Subcutaneous abdominal adipose tissue (tissue), 5 donors: ENCODE results near the gene ATG16L1.
"Not testable (repeated sequence)": the region's sequence is repeated elsewhere in the genome, so short reads cannot be mapped to it uniquely, and the experiment has no call there.

Experiments
- H3K27ac ChIP-seq: one replicate; pipeline ENCODE4 v1.7.0; 2013; ENCODE audit warnings: low read depth, mild to moderate bottlenecking, inconsistent platforms, low read length, moderate library complexity
- H3K27me3 ChIP-seq, 5 donors: one replicate each; pipeline ENCODE4 v1.7.0; 2013; ENCODE audit warnings: low read length in 5 of 5, inconsistent platforms in 1 of 5; ENCODE audit not compliant: control insufficient read depth in 5 of 5, insufficient read depth in 4 of 5
- H3K36me3 ChIP-seq, 5 donors: one replicate each; pipeline ENCODE4 v1.7.0; 2013; ENCODE audit warnings: low read length in 5 of 5; ENCODE audit not compliant: control insufficient read depth in 5 of 5, insufficient read depth in 5 of 5
- H3K4me1 ChIP-seq, 5 donors: one replicate each; pipeline ENCODE4 v1.7.0; 2013; ENCODE audit warnings: low read length in 5 of 5, mild to moderate bottlenecking in 3 of 5, moderate library complexity in 1 of 5; ENCODE audit not compliant: control insufficient read depth in 5 of 5, insufficient read depth in 5 of 5
- H3K4me3 ChIP-seq, 5 donors: one replicate each; pipeline ENCODE4 v1.7.0; 2013; ENCODE audit warnings: low read length in 5 of 5, low read depth in 1 of 5
- H3K9ac ChIP-seq, 5 donors: one replicate each; pipeline ENCODE4 v1.7.0; 2013; ENCODE audit warnings: low read length in 5 of 5, mild to moderate bottlenecking in 4 of 5, moderate library complexity in 3 of 5
- H3K9me3 ChIP-seq, 5 donors: one replicate each; pipeline ENCODE4 v1.7.0; 2013; ENCODE audit warnings: low read length in 5 of 5; ENCODE audit not compliant: control insufficient read depth in 5 of 5
- donor health status: healthy.
- donor health status: healthy.
- donor health status: healthy.
- donor health status: healthy.
- donor health status: healthy.

The ATG16L1 gene

GRCh38 chr2:233336091-233336490 is 84.6 kb downstream of the ATG16L1 start:
- H3K9ac ChIP-seq, H3K4me3 ChIP-seq, H3K9me3 ChIP-seq, H3K27ac ChIP-seq, H3K36me3 ChIP-seq, H3K27me3 ChIP-seq: not testable (repeated sequence)
- H3K4me1 ChIP-seq = peaks cover 0 to 16% (median 0%) of the 10 kb centered on the region in 5 donors

- H3K4me3 ChIP-seq = no peak overlapping the region
- H3K36me3 ChIP-seq = no peaks in the 10 kb centered on the region
- peaks cover 0 to 3% (median 0%) of the 10 kb centered on the region in 5 donors for H3K9me3 ChIP-seq
- no peak overlapping the region for H3K27ac ChIP-seq
- peaks cover 0 to 9% (median 4%) of the 10 kb centered on the region in 5 donors for H3K27me3 ChIP-seq
- no peak overlapping the region for H3K9ac ChIP-seq
- peaks cover 0 to 14% (median 0%) of the 10 kb centered on the region in 5 donors for H3K4me1 ChIP-seq
Measured at GRCh38 chr2:233336541-233336940, 85.1 kb downstream of the ATG16L1 start.

GRCh38 chr2:233338046-233338445 is 86.6 kb downstream of the ATG16L1 start:
- H3K9ac ChIP-seq = no peak overlapping the region
- no peaks in the 10 kb centered on the region for H3K36me3 ChIP-seq
- no peak overlapping the region for H3K4me3 ChIP-seq
- peaks cover 0 to 9% (median 4%) of the 10 kb centered on the region in 5 donors for H3K27me3 ChIP-seq
- H3K27ac ChIP-seq = no peak overlapping the region
- H3K4me1 ChIP-seq = peaks cover 0 to 8% (median 0%) of the 10 kb centered on the region in 5 donors
- peaks cover 0 to 3% (median 0%) of the 10 kb centered on the region in 5 donors for H3K9me3 ChIP-seq

GRCh38 chr2:233338812-233339368 is 87.4 kb downstream of the ATG16L1 start:
- Histone ChIP-seq H3K9ac (no peak overlapping the region), H3K36me3 (no peaks in the 10 kb centered on the region), H3K27ac (no peak overlapping the region)

GRCh38 chr2:233339427-233339826 is 88.0 kb downstream of the ATG16L1 start:
- Histone ChIP-seq H3K4me1 (no peaks in the 10 kb centered on the region), H3K9me3 (peaks cover 0 to 3% (median 0%) of the 10 kb centered on the region in 5 donors), H3K36me3 (no peaks in the 10 kb centered on the region), H3K27ac (no peak overlapping the region), H3K4me3 (no peak overlapping the region), H3K27me3 (peaks cover 0 to 6% (median 4%) of the 10 kb centered on the region in 5 donors), H3K9ac (no peak overlapping the region)

More at GRCh38 chr2:233338812-233339368, 87.4 kb downstream of the ATG16L1 start:
- Histone ChIP-seq H3K4me1 (peaks cover 0 to under 1% (median 0%) of the 10 kb centered on the region in 5 donors), H3K4me3 (no peak overlapping the region), H3K9me3 (peaks cover 0 to 3% (median 0%) of the 10 kb centered on the region in 5 donors), H3K27me3 (peaks cover 0 to 7% (median 4%) of the 10 kb centered on the region in 5 donors)

- Histone ChIP-seq H3K27ac (no peak overlapping the region), H3K4me3 (no peak overlapping the region), H3K27me3 (peaks cover 0 to 10% (median 3%) of the 10 kb centered on the region in 5 donors), H3K9me3 (peaks cover 0 to 3% (median 0%) of the 10 kb centered on the region in 5 donors), H3K4me1 (no peaks in the 10 kb centered on the region), H3K9ac (no peak overlapping the region), H3K36me3 (no peaks in the 10 kb centered on the region)
Measured at GRCh38 chr2:233341296-233341695, 89.8 kb downstream of the ATG16L1 start.

- Histone ChIP-seq H3K36me3 (no peaks in the 10 kb centered on the region), H3K9me3 (peaks cover 0 to 3% (median 0%) of the 10 kb centered on the region in 5 donors), H3K4me3 (no peak overlapping the region), H3K4me1 (no peaks in the 10 kb centered on the region), H3K27ac (no peak overlapping the region), H3K27me3 (peaks cover 0 to 10% (median 3%) of the 10 kb centered on the region in 5 donors), H3K9ac (no peak overlapping the region)
Measured at GRCh38 chr2:233342301-233342700, 90.8 kb downstream of the ATG16L1 start.

GRCh38 chr2:233343171-233343705 is 91.8 kb downstream of the ATG16L1 start:
- no peak overlapping the region for H3K27ac ChIP-seq
- H3K27me3 ChIP-seq = peaks cover 0 to 6% (median 3%) of the 10 kb centered on the region in 5 donors
- H3K9ac ChIP-seq = no peak overlapping the region
- no peaks in the 10 kb centered on the region for H3K36me3 ChIP-seq
- no peak overlapping the region for H3K4me3 ChIP-seq
- H3K4me1 ChIP-seq = peaks cover 0 to 3% (median 0%) of the 10 kb centered on the region in 5 donors
- H3K9me3 ChIP-seq = peaks cover 0 to 3% (median 0%) of the 10 kb centered on the region in 5 donors
